T-helper 9 cell (primary cell): Measurements from ENCODE around the gene PPRC1.
"Not testable (repeated sequence)": the region's sequence is repeated elsewhere in the genome, so short reads cannot be mapped to it uniquely, and the experiment has no call there.

ENCODE experiments used
- DNase-seq: peaks from one replicate; pipeline ENCODE4 v3.0.0-alpha.2; 2020

Gene PPRC1

DNA sequence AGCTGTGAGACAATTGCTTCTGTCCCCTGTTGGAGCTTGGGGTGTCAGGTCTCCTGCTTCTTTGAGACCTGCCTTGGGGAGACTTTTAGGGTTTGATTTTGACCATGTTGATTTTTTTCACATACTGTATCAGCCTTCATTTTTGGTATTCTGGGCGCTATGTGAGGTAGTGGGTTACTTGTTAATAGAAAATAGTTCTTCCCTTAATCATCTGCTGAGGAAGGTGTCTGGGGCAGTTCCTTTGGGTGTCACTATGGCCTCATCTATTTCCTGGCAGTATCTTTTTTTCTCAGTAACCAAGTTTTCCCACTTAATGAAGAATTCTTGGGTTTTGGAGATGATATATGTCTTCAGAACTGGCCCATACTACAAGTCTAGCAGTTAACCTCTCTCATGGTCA is 14.7 kb downstream of the PPRC1 start:
- DNase-seq: no peak

DNA sequence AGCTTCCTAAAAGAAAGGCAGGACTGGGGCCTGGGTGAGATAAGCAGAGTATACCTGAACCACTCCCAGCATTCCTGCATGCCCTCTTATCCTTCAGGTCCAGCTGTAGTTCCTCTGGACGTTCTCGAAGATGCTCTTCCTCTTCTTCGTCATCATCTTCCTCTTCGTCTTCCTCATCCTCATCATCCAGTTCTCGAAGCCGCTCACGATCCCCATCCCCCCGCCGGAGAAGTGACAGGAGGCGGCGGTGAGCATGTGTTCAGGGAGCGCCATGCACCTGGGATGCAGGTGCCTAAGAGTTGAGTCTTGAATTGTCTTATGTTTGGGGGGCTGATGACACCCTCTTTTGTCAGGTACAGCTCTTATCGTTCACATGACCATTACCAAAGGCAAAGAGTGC is 15.4 kb downstream of the PPRC1 start:
- no peak for DNase-seq

DNA sequence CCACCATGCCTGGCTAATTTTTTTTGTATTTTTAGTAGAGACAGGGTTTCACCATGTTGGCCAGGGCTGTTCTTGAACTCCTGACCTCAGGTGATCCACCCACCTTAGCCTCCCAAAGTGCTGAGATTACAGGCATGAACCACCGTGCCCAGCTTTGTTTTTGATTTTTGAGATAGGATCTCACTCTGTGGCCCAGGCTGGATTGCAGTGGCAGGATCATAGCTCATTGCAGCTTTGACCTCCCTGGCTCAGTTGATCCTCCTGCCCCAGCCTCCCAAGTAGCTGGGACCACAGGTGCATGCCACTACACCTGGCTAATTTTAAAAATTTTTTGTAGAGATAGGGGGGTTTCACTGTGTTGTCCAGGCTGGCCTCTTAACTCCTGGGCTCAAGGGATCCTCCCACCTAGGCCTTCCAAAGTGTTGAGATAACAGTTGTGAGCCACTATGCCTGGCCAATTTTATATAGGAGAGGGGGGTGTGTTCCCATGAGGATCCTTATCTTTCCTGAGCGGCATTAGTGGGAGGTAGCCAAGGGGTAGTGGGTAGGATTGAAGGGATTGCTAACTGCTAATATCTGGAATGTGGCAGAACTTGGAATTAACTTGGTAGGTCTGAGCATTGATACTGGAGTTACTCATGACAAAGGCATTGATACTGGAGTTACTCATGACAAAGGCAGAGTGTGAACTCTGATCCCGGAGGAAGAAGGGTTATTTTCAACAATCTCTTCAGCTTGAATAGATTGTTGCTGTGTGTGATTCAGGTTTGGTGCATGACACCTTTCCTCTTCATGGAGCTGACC is 18.3 kb downstream of the PPRC1 start:
- no peak for DNase-seq

DNA sequence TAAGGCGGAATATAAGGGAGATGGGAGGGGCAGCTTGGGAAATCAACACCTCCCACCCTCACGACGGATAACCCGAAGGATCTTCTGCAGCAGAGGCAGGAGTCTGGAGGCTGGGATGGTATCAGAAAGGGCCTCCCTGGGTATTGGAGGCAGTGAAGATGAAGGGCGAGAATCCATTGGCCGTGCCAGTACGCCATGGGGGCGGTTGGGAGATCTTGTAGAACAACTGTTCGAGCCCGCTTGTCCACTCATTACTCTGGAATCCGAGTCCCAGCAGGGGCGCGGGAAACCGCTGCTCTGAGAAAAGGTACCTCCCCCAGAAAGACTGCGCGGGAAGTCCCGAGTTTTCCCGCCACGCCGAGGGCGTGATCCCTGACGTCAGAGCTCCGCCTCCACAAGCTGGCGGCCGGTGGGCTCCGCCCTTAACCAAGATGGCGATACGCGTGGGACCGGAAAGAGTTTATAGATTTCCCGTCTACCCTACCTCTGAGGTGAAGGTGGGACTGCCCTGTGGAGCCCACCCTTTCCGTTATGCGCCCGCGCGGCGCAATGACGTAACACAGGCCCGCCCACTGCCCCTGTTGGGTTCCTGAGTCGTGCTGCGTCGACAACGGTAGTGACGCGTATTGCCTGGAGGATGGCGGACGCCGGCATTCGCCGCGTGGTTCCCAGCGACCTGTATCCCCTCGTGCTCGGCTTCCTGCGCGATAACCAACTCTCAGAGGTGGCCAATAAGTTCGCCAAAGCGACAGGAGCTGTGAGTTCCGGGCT is 19.1 kb downstream of the PPRC1 start, which contains the start of gene NOLC1:
NOLC1 (plus strand) TSS at position 616 of the 771 bp plus-strand sequence; CDS start at position 638, 22 bp downstream.
- peak; percentile 99 for DNase-seq

DNA sequence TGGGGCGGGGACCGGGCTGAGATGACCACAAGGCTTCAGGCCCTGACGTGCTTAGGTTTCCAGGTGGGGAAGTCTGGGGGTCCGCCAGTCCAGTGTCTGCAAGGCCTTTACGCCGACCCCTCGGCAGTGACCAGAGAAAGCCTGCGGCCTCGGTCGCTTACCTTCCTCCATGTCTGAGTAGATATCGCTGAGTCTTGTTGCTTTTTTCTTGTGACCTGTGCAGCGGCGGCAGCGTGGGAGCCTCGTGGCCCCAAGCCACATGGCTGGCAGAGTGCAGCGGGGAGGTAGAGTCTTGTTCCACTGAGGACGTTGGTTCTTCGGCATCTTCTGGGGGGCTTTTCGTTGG is 19.7 kb downstream of the PPRC1 start:
- DNase-seq: no peak

DNA sequence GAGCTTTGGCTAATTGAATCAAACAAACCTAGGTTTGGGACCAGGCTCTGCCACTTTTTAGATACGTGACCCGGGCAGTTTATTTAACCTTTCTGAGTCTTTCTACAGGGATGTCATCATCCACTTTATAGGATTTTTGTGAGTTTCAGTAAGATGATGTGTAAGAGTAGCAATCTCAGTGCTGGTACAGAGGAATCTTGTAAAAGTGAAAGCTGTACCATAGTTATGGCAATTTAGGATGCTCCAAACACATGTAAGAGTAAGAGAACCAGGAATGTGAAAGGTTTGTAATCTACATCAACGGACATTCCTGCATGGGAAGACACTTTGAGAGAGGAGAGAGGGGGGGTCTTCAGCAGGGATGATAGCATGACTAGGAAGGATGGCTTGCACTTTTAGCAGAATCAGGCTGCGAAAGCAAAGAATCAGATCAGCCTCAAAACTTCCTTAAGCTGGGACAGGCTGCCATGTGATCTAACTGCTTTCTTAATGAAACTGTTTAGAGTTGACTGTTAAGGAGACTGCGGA is 20.3 kb downstream of the PPRC1 start:
- no peak for DNase-seq

DNA sequence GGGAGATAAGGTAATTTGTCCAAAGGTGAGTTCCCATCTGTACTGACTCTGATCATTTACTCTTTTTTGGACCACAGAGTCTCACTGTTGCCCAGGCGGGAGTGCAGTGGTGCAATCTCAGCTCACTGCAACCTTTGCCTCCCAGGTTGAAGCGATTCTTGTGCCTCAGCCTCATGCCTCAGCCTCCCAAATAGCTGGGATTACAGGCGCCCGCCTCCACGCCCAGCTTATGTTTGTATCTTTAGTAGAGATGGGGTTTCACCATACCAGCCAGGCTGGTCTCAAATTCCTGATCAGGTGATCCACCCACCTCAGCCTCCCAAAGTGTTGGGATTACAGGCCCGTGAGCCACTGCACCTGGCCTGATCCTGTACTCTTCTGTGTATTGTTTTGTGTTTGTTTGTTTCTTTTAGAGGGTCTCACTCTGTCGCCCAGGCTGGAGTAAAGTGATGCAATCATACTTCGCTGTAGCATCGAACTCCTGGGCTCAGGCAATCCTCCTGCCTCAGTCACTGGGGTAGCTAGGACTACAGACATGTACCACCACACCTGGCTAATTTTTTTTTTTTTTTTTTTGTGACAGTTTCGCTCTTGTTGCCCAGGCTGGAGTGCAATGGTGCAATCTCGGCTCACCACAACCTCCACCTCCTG is 21.8 kb downstream of the PPRC1 start:
- DNase-seq: no peak

DNA sequence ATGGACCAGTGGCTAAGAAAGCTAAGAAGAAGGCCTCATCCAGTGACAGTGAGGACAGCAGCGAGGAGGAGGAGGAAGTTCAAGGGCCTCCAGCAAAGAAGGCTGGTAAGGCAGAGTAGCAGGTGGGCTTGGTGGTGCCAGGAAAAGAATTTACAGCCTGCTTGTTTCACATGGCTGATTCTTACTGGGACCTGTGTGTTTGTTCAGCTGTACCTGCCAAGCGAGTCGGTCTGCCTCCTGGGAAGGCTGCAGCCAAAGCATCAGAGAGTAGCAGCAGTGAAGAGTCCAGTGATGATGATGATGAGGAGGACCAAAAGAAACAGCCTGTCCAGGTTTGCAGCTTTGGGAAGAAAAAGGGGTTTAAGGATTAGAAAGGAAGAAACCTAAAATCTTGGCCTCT is 24.4 kb downstream of the PPRC1 start:
- DNase-seq: no peak

DNA sequence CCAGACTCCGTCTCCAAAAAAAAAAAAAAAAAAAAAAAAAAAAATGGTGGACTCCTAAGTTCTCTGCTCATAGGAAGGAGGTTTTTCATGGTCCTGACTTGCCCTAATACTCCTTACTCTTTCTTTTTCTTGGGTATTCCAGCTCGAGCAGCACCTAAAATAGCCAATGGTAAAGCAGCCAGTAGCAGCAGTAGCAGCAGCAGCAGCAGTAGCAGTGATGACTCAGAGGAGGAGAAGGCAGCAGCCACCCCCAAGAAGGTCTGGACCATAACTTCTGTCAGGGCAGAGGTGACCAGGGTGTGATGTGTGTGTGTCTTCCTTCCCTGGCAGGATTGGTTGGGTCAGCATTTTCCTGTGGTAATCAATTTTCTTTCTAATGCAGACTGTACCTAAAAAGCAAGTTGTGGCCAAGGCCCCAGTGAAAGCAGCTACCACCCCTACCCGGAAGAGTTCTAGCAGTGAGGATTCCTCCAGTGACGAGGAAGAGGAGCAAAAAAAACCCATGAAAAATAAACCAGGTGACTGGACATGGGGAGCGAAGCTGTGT is 26.3 kb downstream of the PPRC1 start:
- no peak for DNase-seq

DNA sequence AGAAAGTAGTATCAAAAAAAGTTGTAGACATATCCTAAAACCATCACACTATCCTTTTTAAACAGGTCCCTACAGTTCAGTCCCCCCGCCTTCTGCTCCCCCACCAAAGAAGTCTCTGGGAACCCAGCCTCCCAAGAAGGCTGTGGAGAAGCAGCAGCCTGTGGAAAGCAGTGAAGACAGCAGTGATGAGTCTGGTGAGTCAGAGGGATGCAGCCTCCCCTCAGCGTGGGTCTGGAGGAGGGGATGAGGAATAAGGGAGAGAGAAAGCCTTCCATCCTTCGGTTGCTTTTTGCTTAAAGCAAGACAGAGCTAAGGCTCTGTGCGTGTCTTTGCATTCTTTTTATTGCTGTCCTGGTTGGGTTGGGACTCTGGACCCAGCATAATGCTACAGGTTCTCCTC is 27.0 kb downstream of the PPRC1 start:
- DNase-seq: no peak

DNA sequence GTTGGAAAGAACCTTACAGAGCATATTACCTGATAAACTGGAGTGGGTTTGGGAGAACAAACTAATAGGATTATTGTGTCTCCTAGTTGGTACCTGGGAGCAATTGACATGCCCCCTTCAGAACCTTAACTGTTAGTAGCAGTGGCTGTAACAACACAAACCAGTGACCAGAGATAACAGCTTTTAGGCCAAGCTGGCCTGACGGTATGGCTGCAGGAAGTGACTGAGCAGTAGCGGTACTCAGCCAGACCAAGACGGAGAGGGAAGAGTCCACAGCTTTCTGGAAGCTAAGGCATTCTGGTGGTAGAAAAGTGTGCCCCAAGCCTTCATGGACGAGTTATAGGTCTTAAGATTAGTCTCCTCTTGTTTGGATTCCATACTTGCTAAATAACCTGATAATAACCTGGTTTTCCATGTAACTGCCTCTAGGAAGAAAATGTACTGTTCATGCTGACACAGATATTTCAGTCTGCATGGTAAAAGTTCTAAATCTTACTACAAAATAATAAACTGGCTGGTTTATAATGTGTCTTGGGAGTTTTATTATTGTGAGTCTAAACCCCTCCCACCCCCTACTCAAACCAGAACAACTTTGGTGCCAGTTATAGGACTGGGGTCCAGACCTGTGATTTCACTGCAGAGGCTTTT is 30.6 kb downstream of the PPRC1 start:
- no peak for DNase-seq

DNA sequence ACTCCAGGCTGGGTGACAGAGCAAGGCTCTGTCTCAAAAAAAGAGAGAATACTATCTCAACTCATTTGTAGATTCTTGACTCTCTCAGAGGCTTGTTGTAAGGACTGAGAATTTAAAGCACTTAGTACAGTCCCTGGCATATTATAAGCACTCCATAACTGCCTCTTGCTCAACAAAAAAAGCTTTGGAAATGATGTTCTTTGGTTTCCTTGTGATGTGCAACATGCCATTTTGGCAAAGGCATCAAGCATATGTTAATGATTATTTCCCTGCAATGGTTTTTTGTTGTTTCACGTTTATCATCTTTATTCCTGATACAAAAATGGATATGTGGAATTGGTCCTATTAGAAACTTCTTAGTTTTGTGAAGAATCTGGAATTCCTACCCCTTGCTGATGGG is 35.0 kb downstream of the PPRC1 start:
- DNase-seq: no peak

DNA sequence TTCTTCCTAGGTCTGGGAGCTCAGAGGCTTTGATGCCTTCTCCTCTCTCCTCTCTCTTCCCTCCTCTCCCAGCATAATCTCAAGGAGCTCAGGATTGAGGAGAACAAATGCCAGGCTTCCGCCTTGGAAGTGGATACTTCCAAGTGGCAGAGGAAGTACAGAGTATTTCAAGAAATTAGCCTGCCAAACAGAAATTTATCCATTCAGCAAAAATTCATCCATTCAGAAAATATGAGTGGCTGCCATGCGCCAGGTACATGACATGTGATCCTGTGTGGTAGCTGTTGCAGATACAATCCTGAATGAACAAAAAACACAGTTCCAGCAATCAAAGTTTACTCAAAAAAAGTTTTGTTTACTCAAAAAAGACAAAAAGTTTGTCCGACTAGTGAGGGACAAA is 37.8 kb downstream of the PPRC1 start:
- DNase-seq: no peak

DNA sequence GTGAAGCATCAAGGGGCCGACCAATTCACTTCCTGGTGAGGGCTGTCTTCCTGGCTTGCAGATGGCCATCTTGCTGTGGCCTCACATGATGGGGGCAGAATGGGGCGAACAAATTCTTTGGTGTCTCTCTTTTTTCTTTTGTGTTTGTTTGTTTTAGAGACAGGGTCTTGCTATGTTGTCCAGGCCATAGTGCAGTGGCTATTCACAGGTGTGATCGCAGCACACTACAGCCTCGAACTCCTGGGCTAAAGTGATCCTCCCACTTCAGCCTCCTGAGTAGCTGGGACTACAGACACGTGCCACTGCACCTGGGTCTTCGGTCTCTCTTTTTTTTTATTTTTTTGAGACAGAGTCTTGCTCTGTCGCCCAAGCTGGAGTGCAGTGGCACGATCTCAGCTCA is 39.4 kb downstream of the PPRC1 start:
- no peak for DNase-seq

DNA sequence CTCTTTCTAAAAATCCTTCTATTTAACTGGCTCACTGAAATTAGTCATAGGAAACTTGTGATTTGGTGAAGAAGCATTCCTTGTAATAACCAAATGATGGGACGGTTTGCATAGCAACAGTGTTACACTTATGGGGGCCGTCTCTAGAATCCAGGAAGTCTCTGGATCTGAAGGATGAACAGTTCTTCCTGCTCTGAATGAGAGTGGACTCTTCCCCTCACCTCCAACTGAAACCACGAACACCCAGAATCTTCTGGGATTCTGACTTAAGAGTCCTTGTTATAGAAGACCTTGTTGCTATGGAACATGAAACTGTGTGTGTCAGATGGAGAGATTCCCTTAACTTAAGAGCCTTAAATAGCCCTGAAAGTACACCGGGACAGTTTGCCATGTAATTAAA is 42.6 kb downstream of the PPRC1 start:
- DNase-seq: no peak

DNA sequence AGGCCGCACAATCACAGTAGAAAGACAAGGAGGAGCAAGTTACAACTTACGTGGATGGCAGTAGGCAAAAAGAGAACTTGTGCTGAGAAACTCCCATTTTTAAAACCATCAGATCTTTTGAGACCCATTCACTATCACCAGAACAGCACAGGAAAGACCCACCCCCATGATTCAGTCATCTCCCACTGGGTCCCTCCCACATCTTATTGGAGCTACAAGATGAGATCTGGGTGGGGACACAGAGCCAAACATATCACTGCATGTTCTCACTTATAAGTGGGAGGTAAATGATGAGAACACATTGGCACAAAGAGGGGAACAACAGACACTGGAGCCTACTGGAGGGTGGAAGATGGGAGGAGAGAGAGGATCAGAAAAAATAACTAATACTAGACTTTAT is 51.8 kb downstream of the PPRC1 start:
- no peak for DNase-seq

DNA sequence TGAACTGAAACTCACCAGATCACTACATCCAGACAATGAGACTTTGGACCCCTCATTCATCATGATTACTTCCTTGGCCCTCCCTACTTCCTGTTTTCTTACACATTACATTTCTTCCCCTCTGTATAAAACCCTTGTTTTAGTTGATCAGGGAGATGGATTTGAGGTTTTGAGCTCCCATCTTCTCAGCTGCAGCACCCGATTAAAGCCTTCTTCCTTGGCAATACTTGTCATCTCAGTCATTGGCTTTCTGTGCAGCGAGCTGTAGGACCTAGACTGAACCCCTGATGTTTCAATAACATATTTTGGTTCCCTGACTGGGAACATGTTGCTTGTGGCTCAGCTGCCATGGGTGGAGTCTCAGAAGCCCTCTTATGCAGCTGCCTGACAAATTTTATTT is 52.4 kb downstream of the PPRC1 start:
- no peak for DNase-seq

DNA sequence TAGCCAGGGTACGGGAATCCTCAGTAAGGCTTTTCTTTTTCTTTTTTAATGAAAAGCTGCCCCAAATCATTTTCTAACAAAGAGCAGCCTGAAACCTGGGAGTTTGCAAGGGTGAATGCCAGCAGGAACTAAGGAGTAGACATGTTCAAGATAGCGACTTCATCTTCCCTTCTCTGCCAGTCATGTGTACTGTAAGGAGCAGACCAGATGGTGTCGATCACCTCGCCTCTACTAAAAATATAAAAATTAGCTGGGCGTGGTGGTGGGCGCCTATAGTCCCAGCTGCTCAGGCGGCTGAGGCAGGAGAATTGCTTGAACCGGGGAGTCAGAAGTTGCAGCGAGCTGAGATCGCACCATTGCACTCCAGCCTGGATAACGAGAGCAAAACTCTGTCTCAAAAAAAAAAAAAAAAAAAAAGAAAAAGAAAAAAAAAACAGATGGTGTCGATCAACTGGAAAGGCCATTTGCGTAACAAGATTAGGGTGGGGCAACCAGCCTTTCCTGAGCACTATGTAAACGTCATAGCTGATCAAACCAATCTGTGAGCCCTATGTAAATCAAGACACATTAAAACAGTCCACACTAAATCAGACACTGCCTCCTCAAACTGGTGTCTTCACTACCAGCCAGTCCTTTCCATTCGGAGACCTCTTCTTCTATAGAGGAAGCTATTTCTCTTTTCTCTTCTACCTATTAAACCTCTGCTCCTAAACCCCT is 53.1 kb downstream of the PPRC1 start:
- DNase-seq: no peak

DNA sequence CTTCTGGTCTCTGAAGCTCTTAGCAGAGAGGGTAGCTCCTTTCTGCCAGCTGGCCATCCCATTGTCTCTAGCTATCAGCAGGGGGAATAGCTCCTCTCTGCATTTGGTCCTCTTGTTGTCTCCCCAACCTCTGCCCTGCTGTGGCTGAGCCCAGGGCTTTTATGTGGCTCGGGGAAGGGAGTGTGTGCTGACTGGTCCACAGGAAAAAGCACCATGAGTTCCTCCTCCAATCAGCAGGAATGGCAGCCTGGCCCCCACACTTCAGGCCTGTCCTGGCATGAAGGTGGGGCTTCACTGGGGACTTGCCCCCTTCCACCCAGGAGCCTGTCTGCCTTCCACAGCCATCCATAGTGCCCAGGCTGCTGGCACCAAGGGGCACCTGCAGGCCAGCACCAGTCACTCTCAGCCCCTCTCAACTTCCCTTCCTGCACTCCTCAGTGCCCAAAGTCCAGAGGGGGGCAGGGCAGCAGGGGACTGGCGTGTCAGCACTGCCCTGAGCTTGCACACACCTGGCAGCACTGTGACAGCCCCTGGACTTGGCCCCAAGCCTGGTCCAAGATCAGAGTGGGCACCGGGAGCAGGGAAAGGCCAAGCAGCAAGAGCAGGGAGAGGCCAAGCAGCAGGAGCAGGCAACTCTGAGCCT is 55.6 kb downstream of the PPRC1 start:
- DNase-seq: no peak

DNA sequence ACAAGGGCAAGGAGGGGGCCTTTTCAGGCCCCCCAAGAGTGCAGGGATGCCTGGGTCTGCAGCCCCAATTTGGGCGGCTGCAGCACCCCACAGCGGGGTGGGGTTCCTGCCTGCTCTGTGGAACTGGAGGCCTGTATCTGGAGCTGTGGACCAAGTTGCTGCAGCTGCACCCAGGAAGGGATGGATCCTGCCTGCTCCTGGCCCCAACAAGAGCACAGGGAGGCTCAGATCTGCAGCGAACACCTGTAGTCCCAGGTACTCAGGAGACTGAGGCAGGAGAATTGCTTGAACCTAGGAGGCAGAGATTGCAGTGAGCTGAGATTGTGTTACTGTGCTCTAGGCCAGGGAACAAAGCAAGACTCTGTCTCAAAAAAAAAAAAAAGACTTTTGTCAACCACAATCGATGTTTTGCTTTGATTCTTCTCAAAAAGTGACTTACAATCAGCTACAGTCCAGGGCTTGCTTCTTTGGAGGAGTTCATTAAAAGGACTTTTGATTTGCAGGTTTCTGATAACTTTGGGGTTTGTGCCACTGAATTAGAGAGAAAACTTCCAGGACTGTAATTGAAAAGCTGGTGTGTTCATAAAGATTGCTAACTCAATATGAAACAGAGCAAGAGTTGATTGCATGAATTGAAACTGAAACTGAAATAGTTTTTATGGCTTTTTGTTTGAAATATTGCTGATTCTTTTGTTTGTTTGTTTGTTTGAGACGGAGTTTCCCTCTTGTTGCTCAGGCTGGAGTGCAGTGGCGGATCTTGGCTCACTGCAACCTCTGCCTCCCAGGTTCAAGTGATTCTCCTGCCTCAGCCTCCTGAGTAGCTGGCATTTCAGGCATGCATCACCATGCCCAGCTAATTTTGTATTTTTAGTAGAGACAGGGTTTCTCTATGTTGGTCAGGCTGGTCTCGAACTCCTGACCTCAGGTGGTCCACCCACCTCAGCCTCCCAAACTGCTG is 56.4 kb downstream of the PPRC1 start:
- DNase-seq: not testable (repeated sequence)
